Measurements from ENCODE around the gene MCF2L. TPM values are rescaled to one million over a fixed set of nuclear protein-coding genes. Genes with fewer than 3 reads are reported as not detected.

MCF2L gene
- total RNA-seq, 2 experiments from 2014 or later: 2.8 to 16.4 TPM

GRCh38 chr13:112968380-112968909 is 569 bp upstream of the MCF2L start:
- H3K4me1 ChIP-seq (ENCODE audit: insufficient read depth, low read length, poor library complexity, severe bottlenecking): peaks cover 8% of the 10 kb centered on the region
- no peaks in the 10 kb centered on the region for H3K9me3 ChIP-seq (ENCODE audit: low read length)
- no TSS peak for BruUV-seq (replicated peaks)
- ChIA-PET CTCF (ENCODE audit: unreplicated experiment) (interaction anchor here (0.6 kb wide), 1 partner anchor 17 kb away, joined by 13 read pairs; no protein-coding TSS in a partner anchor), POLR2A (interaction anchor here (0.5 kb wide), 1 partner anchor 926 kb away, joined by 4 read pairs; no protein-coding TSS in a partner anchor)
- H3K9me2 ChIP-seq (ENCODE audit: insufficient read depth, low read length): no peaks in the 10 kb centered on the region
- H3K4me2 ChIP-seq (ENCODE audit: low read length): peak overlapping the region; percentile 86
- TF ChIP-seq, protein P1, sequence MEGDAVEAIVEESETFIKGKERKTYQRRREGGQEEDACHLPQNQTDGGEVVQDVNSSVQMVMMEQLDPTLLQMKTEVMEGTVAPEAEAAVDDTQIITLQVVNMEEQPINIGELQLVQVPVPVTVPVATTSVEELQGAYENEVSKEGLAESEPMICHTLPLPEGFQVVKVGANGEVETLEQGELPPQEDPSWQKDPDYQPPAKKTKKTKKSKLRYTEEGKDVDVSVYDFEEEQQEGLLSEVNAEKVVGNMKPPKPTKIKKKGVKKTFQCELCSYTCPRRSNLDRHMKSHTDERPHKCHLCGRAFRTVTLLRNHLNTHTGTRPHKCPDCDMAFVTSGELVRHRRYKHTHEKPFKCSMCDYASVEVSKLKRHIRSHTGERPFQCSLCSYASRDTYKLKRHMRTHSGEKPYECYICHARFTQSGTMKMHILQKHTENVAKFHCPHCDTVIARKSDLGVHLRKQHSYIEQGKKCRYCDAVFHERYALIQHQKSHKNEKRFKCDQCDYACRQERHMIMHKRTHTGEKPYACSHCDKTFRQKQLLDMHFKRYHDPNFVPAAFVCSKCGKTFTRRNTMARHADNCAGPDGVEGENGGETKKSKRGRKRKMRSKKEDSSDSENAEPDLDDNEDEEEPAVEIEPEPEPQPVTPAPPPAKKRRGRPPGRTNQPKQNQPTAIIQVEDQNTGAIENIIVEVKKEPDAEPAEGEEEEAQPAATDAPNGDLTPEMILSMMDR (conservative IDR thresholded peaks at IDR 0.05; ENCODE audit: low read length): no peak
- TF ChIP-seq EZH2phosphoT487 (IDR thresholded peaks at IDR 0.05; ENCODE audit: borderline replicate concordance, low read depth, low read length): no peak
- peak overlapping the region; percentile 92 for H2AFZ ChIP-seq (ENCODE audit: low read length)
- no peaks in the 10 kb centered on the region for H4K20me1 ChIP-seq (ENCODE audit: insufficient read depth, low read length)
- no peaks in the 10 kb centered on the region for H3K79me2 ChIP-seq (ENCODE audit: insufficient read depth, low read depth, low read length)
- H3K4me3 ChIP-seq (ENCODE audit: low read depth, low read length, poor library complexity, severe bottlenecking): peak overlapping the region; percentile 78
- no peaks in the 10 kb centered on the region for H3K36me3 ChIP-seq (ENCODE audit: insufficient read depth, low read length)
- no peak overlapping the region for H3K27ac ChIP-seq (ENCODE audit: low read depth, low read length, poor library complexity, severe bottlenecking)
- intact Hi-C loops (cut with micrococcal nuclease; ENCODE audit: unreplicated experiment): no loop called here
- peak; percentile 24 for DNase-seq (ENCODE audit: low spot score)

- no peaks in the 10 kb centered on the region for H3K36me3 ChIP-seq (ENCODE audit: insufficient read depth, low read length)
- H3K4me3 ChIP-seq (ENCODE audit: low read depth, low read length, poor library complexity, severe bottlenecking): peak overlapping the region; percentile 78
- TF ChIP-seq EZH2phosphoT487 (IDR thresholded peaks at IDR 0.05; ENCODE audit: borderline replicate concordance, low read depth, low read length): no peak
- TF ChIP-seq, protein P1 (conservative IDR thresholded peaks at IDR 0.05; ENCODE audit: low read length): no peak
- no TSS peak for BruUV-seq (replicated peaks)
- H4K20me1 ChIP-seq (ENCODE audit: insufficient read depth, low read length): no peaks in the 10 kb centered on the region
- H3K9me2 ChIP-seq (ENCODE audit: insufficient read depth, low read length): no peaks in the 10 kb centered on the region
- H2AFZ ChIP-seq (ENCODE audit: low read length): peak overlapping the region; percentile 92; the same call in 1 of the 2 replicates
- ChIA-PET POLR2A (no interaction called here), CTCF (ENCODE audit: unreplicated experiment) (interaction anchor here (0.6 kb wide), 1 partner anchor 107 kb away, joined by 3 read pairs; no protein-coding TSS in a partner anchor)
- H3K27ac ChIP-seq (ENCODE audit: low read depth, low read length, poor library complexity, severe bottlenecking): no peak overlapping the region
- peaks cover 8% of the 10 kb centered on the region for H3K4me1 ChIP-seq (ENCODE audit: insufficient read depth, low read length, poor library complexity, severe bottlenecking)
- peak overlapping the region; percentile 86 for H3K4me2 ChIP-seq (ENCODE audit: low read length)
- no peaks in the 10 kb centered on the region for H3K9me3 ChIP-seq (ENCODE audit: low read length)
- H3K79me2 ChIP-seq (ENCODE audit: insufficient read depth, low read depth, low read length): no peaks in the 10 kb centered on the region
- intact Hi-C loops (cut with micrococcal nuclease; ENCODE audit: unreplicated experiment): no loop called here
- DNase-seq (ENCODE audit: low spot score): no peak
Observed at GRCh38 chr13:112969692-112970338, 801 bp downstream of the MCF2L start.

Data from OCI-LY7 (cell line).